ENCODE data around the gene CERT1. TPM values are rescaled to one million over a fixed set of nuclear protein-coding genes. Genes with fewer than 3 reads are reported as not detected.

The CERT1 gene
- total and polyA plus RNA-seq, 2 donors (not counting 3 experiments of a cell fraction or from before 2014, with no cell fraction given), result 8.0 to 21.3 TPM

- Histone ChIP-seq H3K9me1 (replicated peaks; ENCODE audit: control insufficient read depth, extremely low read depth, insufficient read depth, low read length) (no peaks in the 10 kb centered on the region), H2AFZ (ENCODE audit: low read depth, low read length) (no peak overlapping the region), H3K27ac (ENCODE audit: insufficient read depth, low read depth, low read length) (no peak overlapping the region), H3K27me3 (ENCODE audit: control insufficient read depth in 2 of 2, insufficient read depth in 2 of 2, low read length in 2 of 2) (no peaks in the 10 kb centered on the region), H3K9ac (replicated peaks; ENCODE audit: extremely low read depth, insufficient read depth, low read length) (no peak overlapping the region), H3K4me3 (replicated peaks in 1 of 3; ENCODE audit: insufficient read depth in 1 of 3, low read depth in 1 of 3, low read length in 3 of 3) (no peak overlapping the region), H3K4me2 (ENCODE audit: insufficient read depth, low read length) (no peak overlapping the region), H3K79me2 (ENCODE audit: control insufficient read depth, insufficient read depth, low read length) (peaks cover 17% of the 10 kb centered on the region), H4K20me1 (replicated peaks; ENCODE audit: control insufficient read depth, extremely low read depth, insufficient read depth, low read length) (peaks cover 2% of the 10 kb centered on the region), H3K36me3 (ENCODE audit: control insufficient read depth in 2 of 2, extremely low read depth in 1 of 2, insufficient read depth in 2 of 2, low read length in 2 of 2) (no peaks in the 10 kb centered on the region), H3K9me3 (replicated peaks; ENCODE audit: control insufficient read depth, insufficient read depth, low read length) (no peaks in the 10 kb centered on the region), H3K4me1 (ENCODE audit: control insufficient read depth, extremely low read depth, insufficient read depth, low read length) (peaks cover 8% of the 10 kb centered on the region)
- intact Hi-C loops (cut with micrococcal nuclease), result no loop called here
- no peak for FAIRE-seq
- TF ChIP-seq FOS (IDR thresholded peaks at IDR 0.05; ENCODE audit: borderline replicate concordance, insufficient read depth, low read length), result no peak
- TF ChIP-seq MAX (IDR thresholded peaks at IDR 0.05; ENCODE audit: insufficient read depth, insufficient read length), result no peak
- no peak for TF ChIP-seq POLR2AphosphoS5 (IDR thresholded peaks at IDR 0.05; ENCODE audit: insufficient read depth, low read depth, low read length)
- no peak for TF ChIP-seq EZH2 (IDR thresholded peaks at IDR 0.05; ENCODE audit: borderline replicate concordance, low read depth, low read length, severe bottlenecking)
- no peak for TF ChIP-seq JUN (IDR thresholded peaks at IDR 0.05; ENCODE audit: borderline replicate concordance, insufficient read depth, insufficient read length, low read depth)
- TF ChIP-seq POLR2A (IDR thresholded peaks at IDR 0.05; ENCODE audit: low read depth, low read length), result no peak
- TF ChIP-seq GATA2 (IDR thresholded peaks at IDR 0.05; ENCODE audit: insufficient read depth, insufficient read length, low read depth, low read length), result no peak
- TF ChIP-seq CTCF (IDR thresholded peaks at IDR 0.05; ENCODE audit: extremely low read depth in 1 of 2, insufficient read depth in 1 of 2, low read depth in 1 of 2, low read length in 2 of 2), result no peak
- no peak for TF ChIP-seq MYC (IDR thresholded peaks at IDR 0.05; ENCODE audit: low read depth, low read length)
- dilution Hi-C loops (cut with MboI; ENCODE audit: extremely low pct_ligation_motif_present, low sequenced_read_pairs), result no loop called here
- ChIA-PET CTCF (no interaction called here), POLR2A (no interaction called here)
- no TSS peak for BruUV-seq (replicated peaks)
- no peak for DNase-seq (ENCODE audit: low read depth, low spot score)
Measured at GRCh38 chr5:75460942-75461610, 50.4 kb downstream of the CERT1 start.

Measured in endothelial cell of umbilical vein (primary cell).